HG03432 (cell line): ENCODE data around the gene ZNF236.

ENCODE experiments used
- ATAC-seq: cut with Tn5 transposase; IDR thresholded peaks from one replicate; pipeline ENCODE4 v1.9.1; 2021; ENCODE audit warnings: mild to moderate bottlenecking, moderate library complexity; ENCODE audit not compliant: unreplicated experiment

Gene ZNF236

DNA sequence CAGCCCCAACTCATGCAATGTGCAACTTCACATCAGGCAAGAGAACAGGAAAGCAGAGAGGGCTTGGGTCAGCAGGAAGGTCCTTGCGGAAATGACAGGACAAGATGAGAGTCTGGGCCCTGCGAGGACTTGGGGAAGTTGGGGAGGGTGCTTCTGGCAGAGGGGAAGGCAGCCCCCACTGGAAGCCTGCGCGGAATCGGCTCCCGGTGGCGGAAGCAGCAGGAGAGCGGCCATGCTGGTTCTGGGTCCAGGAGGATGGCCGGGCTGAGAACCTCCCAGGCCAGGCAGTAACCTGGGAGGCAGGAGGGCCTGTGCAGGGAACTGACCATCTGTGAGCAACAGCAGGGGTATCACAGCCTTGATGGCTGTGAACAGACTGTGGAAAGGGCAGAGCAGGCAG is 197.3 kb downstream of the ZNF236 start:
- no peak for ATAC-seq
